ENCODE measurements around the gene ZSCAN5A. TPM values are rescaled to one million over a fixed set of nuclear protein-coding genes. Genes with fewer than 3 reads are reported as not detected.
A peak's percentile ranks its signal among the peaks of the same experiment; 100 is the strongest.

ZSCAN5A gene
- 10 to 100 TPM in 1 of 2 donors, 1 to 10 TPM in 1; 7.3 to 11.9 TPM for total RNA-seq

DNA sequence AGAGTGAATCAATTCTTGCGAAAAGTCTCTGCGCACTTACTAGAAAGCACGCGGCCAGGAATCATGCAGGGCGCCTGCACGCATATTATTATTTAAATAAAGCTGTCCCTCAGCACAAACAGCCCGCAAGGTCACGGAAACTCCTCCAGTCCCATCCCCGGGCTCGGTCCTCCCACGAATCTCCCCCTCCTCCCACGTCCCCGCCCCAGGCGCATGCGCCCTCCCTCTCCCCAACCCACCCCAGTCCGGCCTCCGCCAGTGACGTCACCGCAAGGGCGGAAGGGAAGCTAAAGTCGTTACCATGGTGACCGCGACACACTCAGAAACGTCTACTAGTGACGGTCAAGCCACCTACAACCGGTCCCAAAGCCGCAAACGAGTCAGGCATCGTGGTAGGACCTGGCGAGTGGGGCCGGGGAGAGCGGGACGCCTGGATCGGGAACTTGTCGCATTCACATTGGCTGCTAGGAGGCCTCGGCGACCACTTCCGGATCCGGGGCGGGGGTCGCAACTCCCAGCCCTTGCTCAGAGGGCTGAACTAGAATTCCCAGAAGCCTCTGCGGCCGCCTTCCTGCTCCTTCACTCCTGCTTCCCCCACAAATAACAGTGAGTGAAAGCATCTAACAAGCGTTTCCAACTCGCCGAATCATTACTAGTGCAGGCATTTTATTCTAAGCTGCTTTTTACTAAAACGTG is at the start of gene ZSCAN5A:
ZSCAN5A (minus strand) TSS at position 459 of the 696 bp plus-strand sequence. CDS start 89,793 bp downstream, outside the sequence.
- TF ChIP-seq CTCF (IDR thresholded peaks at IDR 0.05), result no peak
- peak; percentile 92 for ATAC-seq (ENCODE audit: insufficient number of reproducible peaks, low FRiP score, low read depth)
- H3K4me1 ChIP-seq (ENCODE audit: control insufficient read depth in 1 of 2, low read depth in 2 of 2), result peaks cover 0 to 12% of the 10 kb centered on the region in 2 donors

DNA sequence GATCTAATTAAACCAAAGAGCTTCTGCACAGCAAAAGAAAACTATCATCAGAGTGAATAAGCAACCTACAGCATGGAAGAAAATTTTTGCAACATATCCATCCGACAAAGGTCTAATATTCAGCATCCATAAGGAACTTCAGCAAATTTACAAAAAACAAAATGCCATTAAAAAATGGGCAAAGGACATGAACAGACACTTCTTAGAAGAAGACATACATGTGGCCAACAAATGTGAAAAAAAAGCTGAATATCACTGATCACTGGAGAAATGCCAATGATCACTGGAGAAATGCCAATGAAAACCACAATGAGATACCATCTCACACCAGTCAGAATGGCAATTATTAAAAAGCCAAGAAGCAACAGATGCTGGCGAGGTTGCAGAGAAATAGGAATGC is 46.2 kb upstream of the ZSCAN5A start:
- no peak for TF ChIP-seq CTCF (IDR thresholded peaks at IDR 0.05)
- no peaks in the 10 kb centered on the region for H3K4me1 ChIP-seq (ENCODE audit: control insufficient read depth in 1 of 2, low read depth in 2 of 2)

More for the DNA sequence above, at the start of gene ZSCAN5A:
- H3K27ac ChIP-seq, result peak within 1 kb of the TSS; percentile 89 to 96
- peak; percentile 91 for DNase-seq (ENCODE audit: low spot score)
- H3K9me3 ChIP-seq, result no peaks in the 10 kb centered on the region
- H3K36me3 ChIP-seq, result no peaks in the 10 kb centered on the region
- peak within 1 kb of the TSS; percentile 73 for H3K4me3 ChIP-seq
- H3K27me3 ChIP-seq (replicated peaks; ENCODE audit: insufficient read depth), result no peaks in the 10 kb centered on the region

DNA sequence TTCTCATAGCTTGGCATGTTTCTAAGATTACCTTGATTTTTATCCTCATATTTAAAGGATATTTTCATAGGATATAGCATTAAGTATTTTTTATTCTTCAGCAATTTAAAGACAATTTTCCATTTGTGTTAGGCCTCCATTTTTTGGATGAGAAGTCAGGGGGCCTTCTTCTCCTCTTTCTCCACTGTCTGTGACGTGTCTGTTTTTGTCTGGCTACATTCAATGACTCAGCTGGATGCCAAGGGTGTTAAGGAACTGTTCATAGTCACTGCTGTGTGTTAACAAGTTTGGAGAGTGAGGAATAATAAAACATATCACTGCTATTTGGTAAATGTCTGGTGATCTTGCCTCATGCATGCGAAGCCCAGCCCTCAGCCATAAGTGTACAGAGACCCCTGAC is 42.3 kb upstream of the ZSCAN5A start:
- no peak for DNase-seq (ENCODE audit: low spot score)
- Histone ChIP-seq H3K4me3 (no peak overlapping the region), H3K9me3 (peaks cover 10% of the 10 kb centered on the region), H3K27ac (no peak overlapping the region), H3K4me1 (ENCODE audit: control insufficient read depth in 1 of 2, low read depth in 2 of 2) (no peaks in the 10 kb centered on the region), H3K36me3 (peaks cover 8% of the 10 kb centered on the region), H3K27me3 (replicated peaks; ENCODE audit: insufficient read depth) (no peaks in the 10 kb centered on the region)
- ATAC-seq (ENCODE audit: insufficient number of reproducible peaks, low FRiP score, low read depth), result no peak
- no peak for TF ChIP-seq CTCF (IDR thresholded peaks at IDR 0.05)

More for the DNA sequence above, 46.2 kb upstream of the ZSCAN5A start:
- Histone ChIP-seq H3K36me3 (peaks cover 8% of the 10 kb centered on the region), H3K4me3 (no peak overlapping the region), H3K27me3 (replicated peaks; ENCODE audit: insufficient read depth) (no peaks in the 10 kb centered on the region), H3K27ac (no peak overlapping the region), H3K9me3 (peaks cover 17% of the 10 kb centered on the region)
- DNase-seq (ENCODE audit: low spot score) (no peak), ATAC-seq (ENCODE audit: insufficient number of reproducible peaks, low FRiP score, low read depth) (no peak)

DNA sequence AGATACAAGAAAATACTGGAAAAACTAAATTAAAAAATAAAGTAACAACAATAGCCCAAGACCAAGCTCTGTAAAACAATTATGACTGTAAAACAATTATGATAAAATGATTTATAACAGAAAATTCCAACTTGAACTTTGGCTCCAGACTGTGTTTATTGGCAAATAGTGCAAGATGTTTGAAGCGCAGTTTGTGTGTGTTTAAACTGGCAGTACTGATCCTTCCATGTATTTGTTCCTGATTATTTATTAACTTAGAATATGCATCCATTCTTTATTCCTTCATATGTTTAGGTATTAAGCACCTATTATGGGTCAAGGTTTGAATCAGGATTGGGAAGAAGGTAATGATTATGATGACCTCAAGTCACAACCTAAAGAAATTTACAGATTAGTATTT is 40.9 kb upstream of the ZSCAN5A start:
- Histone ChIP-seq H3K4me3 (no peak overlapping the region), H3K9me3 (no peaks in the 10 kb centered on the region), H3K27ac (no peak overlapping the region), H3K4me1 (ENCODE audit: control insufficient read depth in 1 of 2, low read depth in 2 of 2) (no peaks in the 10 kb centered on the region), H3K36me3 (no peaks in the 10 kb centered on the region), H3K27me3 (replicated peaks; ENCODE audit: insufficient read depth) (no peaks in the 10 kb centered on the region)
- DNase-seq (ENCODE audit: low spot score), result no peak
- no peak for ATAC-seq (ENCODE audit: insufficient number of reproducible peaks, low FRiP score, low read depth)
- no peak for TF ChIP-seq CTCF (IDR thresholded peaks at IDR 0.05)

- no peaks in the 10 kb centered on the region for H3K9me3 ChIP-seq
- ATAC-seq (ENCODE audit: insufficient number of reproducible peaks, low FRiP score, low read depth) (no peak), DNase-seq (ENCODE audit: low spot score) (no peak)
- no peak overlapping the region for H3K4me3 ChIP-seq
- no peak overlapping the region for H3K27ac ChIP-seq
- no peak for TF ChIP-seq CTCF (IDR thresholded peaks at IDR 0.05)
- no peaks in the 10 kb centered on the region for H3K4me1 ChIP-seq (ENCODE audit: control insufficient read depth in 1 of 2, low read depth in 2 of 2)
- H3K36me3 ChIP-seq, result no peaks in the 10 kb centered on the region
- no peaks in the 10 kb centered on the region for H3K27me3 ChIP-seq (replicated peaks; ENCODE audit: insufficient read depth)
Measured at GRCh38 chr19:56351208-56351607, 36.6 kb upstream of the ZSCAN5A start.
